Measurements from ENCODE around the gene BCL7A.
"Not testable (repeated sequence)": the region's sequence is repeated elsewhere in the genome, so short reads cannot be mapped to it uniquely, and the experiment has no call there.

Gene BCL7A

GRCh38 chr12:122021822-122022392 is at the start of gene BCL7A:
TSS of gene BCL7A (plus strand) at chr12:122021884. CDS start at chr12:122022092, 208 bp downstream.
- DNase-seq = no peak

GRCh38 chr12:121974026-121974985 is 47.4 kb upstream of the BCL7A start:
- DNase-seq = no peak

- no peak for DNase-seq
Measured at GRCh38 chr12:121975021-121975420, 46.7 kb upstream of the BCL7A start.

- DNase-seq = no peak
Measured at GRCh38 chr12:121976950-121977349, 44.7 kb upstream of the BCL7A start.

GRCh38 chr12:121980191-121980891 is 41.3 kb upstream of the BCL7A start:
- DNase-seq = no peak

- no peak for DNase-seq
Measured at GRCh38 chr12:121980892-121981272, 40.8 kb upstream of the BCL7A start.

- DNase-seq = no peak
Measured at GRCh38 chr12:121981456-121981855, 40.2 kb upstream of the BCL7A start.

- no peak for DNase-seq
Measured at GRCh38 chr12:121982950-121983349, 38.7 kb upstream of the BCL7A start.

GRCh38 chr12:121983536-121984210 is 38.0 kb upstream of the BCL7A start:
- no peak for DNase-seq

- no peak for DNase-seq
Measured at GRCh38 chr12:121986489-121987245, 35.0 kb upstream of the BCL7A start.

- DNase-seq = not testable (repeated sequence)
Measured at GRCh38 chr12:121988519-121988918, 33.2 kb upstream of the BCL7A start.

- DNase-seq = no peak
Measured at GRCh38 chr12:121989276-121990113, 32.2 kb upstream of the BCL7A start.

GRCh38 chr12:121990114-121990647 is 31.5 kb upstream of the BCL7A start:
- no peak for DNase-seq

- peak; percentile 38 for DNase-seq
Measured at GRCh38 chr12:121990692-121991603, 30.7 kb upstream of the BCL7A start.

GRCh38 chr12:121992059-121992879 is 29.4 kb upstream of the BCL7A start:
- no peak for DNase-seq

- DNase-seq = no peak
Measured at GRCh38 chr12:121996050-121996944, 25.4 kb upstream of the BCL7A start.

- DNase-seq = no peak
Measured at GRCh38 chr12:121996945-121997612, 24.6 kb upstream of the BCL7A start.
